Umbilical cord (tissue), 2 donors: Measurements from ENCODE around the gene PER1. TPM values are rescaled to one million over a fixed set of nuclear protein-coding genes. Genes with fewer than 3 reads are reported as not detected.
A peak's percentile ranks its signal among the peaks of the same experiment; 100 is the strongest.
"Not testable (repeated sequence)": the region's sequence is repeated elsewhere in the genome, so short reads cannot be mapped to it uniquely, and the experiment has no call there.

Experiments used
- DNase-seq: peaks from one replicate; pipeline ENCODE4 v3.0.0-alpha.2; 2015; ENCODE audit warnings: low spot score
- total RNA-seq: library from RNA; depleted of rRNA; stranded (reverse); fragments of >200 nt; gene quantifications from one replicate; pipeline ENCODE4 v1.2.3, GENCODE V29; 2014; ENCODE audit warnings: low replicate concordance; ENCODE audit not compliant: insufficient read depth

PER1 gene
- 26.7 TPM for total RNA-seq

GRCh38 chr17:8152112-8152775, at the start of gene PER1:
Gene PER1, minus strand, starts transcription at chr17:8152404. Its CDS starts 1,698 bp downstream, at chr17:8150706.
- DNase-seq, result peak; percentile 96

DNA sequence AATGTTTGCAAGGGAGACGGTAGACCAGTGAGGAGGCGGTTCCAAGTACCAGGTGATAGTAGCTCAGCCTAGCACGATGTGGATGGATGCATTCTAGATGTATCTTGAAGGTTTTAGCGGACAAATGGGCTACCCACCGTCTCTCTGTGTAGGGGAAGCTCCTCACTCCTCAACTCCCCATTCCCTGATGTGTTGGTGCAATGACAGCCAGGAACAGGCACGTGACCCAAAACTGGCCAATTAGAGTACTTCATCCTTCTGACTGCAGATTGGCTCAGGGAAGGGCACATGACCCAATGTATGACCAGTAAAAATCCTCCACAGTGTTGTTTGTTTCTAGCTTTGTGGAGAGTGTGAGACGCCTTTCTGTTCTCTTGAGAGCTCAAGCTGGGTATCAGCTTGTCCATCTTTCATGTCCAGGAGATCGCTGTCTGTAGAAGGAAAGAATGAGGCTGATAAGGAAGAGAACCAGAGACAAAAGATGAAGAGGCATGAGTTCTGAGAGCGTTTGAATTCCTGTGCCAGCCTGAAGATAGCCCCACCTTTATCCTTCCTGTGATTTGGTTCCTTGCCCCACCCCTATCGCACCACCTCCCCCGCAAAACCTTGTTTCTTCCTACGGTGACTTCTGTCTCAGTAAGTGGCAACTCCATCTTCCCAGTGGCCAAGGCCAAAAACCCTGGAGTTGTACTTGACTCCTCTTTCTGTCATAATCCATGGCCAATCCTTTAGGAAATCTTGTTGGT, 40.0 kb upstream of the PER1 start:
- peak; percentile 96 for DNase-seq

GRCh38 chr17:8190506-8190905, 38.3 kb upstream of the PER1 start:
- no peak for DNase-seq

DNA sequence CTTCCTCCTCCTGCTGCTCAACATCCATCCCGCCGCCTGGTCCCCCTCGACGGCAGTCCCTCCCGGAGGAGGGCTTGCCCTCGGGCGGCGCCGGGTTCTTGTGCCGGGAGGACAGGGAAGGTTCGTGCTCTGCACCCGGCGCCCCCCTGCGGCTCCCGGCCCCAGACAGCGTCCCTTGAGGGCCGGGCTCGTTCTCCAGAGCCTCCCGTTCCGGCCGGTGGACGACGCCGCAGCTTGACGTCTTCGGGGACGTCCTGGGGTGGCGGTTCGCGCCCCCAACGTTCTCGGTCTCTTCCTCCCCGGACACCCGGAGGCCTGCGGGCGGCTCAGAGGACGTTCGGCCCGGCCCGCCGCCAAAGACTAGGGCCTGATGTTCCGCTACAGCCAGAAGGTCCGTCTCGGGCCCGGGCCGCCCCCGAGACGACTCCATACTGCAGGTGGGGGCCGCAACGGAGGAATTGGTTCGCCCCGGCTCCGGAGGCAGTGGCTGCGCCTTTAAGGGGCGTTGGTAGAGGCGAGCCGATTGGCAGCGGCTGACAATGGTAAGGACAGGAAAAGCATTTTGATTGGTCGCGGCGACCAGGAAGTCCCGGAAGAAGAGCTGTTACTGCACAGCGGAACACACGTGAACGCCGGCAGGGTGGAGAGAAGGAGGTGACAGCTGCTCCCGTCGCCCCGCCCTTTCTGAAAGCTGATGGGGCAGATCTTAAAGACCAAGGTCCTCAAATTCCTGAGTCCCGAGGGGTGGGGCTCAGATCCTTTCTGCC, 37.7 kb upstream of the PER1 start, which contains the start of gene BORCS6:
BORCS6 (minus strand) TSS at position 470 of the 767 bp plus-strand sequence; CDS start at position 430, 40 bp downstream.
- peak; percentile 99 for DNase-seq

- no peak for DNase-seq
Observed at GRCh38 chr17:8189041-8189710, 37.0 kb upstream of the PER1 start.

GRCh38 chr17:8188263-8188839, 36.1 kb upstream of the PER1 start:
- DNase-seq, result no peak

DNA sequence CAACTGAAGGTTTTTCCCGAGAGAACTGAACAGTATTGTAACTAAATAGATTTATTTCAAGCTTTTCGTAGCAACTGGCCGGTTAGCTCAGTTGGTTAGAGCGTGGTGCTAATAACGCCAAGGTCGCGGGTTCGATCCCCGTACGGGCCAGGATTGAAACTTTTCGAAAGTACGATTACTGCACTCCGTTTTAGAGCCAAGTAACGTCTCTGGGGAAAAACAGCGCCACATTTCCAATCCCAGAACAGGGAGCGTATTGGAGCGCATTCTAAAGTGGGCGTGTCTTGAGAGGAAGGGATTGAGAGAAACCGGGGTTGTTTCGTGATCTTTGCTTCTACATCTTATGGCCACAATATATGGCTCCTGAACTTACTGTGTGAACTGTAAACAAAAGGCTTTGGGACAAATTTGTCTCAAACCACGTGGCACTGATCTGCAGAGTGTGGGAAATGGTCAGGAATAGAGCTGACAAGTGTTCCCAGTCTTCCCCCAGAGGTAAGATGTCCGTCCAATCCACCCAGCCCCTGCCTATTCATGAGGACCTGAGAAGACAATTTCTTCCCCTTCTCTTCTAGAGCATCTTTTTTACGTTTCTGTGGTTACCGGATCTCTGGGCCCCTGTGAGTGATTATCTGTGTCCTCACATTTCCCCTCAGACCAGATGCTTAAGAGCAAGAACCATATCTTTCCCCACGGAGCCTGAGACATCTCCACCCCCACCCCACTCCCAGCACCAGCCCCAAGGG, 35.5 kb upstream of the PER1 start:
- DNase-seq, result peak; percentile 99

DNA sequence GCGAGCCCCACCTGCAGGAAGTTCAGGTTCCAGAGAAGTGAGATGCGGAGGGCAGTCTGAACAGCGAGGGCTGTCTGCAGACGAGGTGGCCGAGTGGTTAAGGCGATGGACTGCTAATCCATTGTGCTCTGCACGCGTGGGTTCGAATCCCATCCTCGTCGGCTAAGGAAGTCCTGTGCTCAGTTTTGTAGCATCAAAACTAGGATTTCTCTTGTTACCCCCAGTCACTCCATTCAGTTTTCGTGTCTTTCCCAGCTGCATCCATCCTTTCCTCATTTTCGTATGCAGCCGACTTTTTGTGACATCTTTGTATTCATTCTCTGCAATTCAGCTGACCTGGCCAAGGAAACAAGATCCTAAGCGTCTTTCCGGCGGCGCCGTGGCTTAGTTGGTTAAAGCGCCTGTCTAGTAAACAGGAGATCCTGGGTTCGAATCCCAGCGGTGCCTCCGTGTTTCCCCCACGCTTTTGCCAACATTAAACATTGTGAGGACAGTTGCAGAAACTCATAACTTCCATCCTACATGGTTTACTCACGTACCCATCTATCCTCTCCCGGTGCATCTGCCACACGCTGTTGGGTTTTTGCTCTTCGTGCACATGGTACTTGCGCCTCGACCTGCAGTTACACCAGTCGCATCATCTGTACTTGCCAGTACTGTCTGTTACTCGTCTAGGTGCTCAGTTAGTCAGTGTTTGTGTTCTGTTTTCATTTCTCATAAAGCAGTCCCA, 34.7 kb upstream of the PER1 start:
- peak; percentile 98 for DNase-seq

DNA sequence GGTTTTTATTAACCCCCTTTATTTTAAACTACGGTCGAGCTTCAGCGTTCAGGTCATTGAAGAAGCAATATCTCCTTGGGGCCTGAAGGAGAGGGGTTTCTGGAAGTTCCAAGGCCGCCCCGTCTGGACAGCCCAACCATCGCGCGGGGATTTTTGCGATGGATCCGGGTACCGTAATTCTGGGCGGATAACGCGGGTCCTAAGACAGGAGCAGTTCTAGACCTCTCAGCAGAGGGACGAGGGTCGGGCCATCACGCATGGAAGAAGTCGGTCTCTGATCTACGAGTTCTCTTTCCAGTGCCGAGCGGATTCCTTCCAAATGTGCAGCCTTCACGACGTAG, 34.2 kb upstream of the PER1 start:
- DNase-seq, result no peak

DNA sequence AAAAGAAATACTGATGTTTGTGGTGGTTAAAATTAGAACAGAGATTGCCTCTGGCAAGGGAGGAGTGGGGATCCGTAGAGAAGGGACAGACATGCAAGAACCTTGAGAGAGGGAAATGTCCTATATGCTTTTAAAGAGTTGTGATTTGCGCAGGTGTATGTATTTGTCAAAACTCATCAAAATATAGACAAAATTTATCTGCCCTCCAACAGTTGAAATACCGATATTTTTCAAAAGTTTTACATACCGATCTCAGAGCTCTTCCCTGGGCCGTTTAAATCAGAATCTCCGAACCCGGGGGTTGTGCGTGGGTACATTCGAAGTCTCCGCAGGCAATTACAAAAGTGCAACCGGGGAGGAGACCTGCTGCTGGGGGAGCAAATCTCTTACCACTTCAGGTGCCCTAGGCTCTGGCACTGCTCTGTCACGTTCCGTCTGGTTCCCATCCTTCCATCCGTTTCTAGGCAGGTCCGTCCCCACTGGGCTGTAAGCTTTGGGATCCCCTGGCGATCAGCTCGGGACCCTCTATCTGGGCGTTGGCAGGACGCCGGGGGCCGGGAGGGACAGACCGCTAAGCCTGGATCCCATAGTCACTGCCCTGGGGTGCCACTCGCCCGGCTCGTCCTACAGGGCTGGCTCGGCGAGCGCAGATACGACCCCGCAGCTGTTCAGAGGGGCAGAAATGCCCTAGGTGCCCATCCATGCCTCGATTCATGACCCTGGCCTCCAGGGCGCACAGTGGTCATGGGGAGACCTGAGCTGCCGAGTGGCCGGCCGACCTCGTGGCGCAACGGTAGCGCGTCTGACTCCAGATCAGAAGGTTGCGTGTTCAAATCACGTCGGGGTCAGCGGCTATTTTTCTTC, 33.6 kb upstream of the PER1 start:
- DNase-seq, result peak; percentile 86

- no peak for DNase-seq
Observed at GRCh38 chr17:8176998-8177731, 25.0 kb upstream of the PER1 start.

DNA sequence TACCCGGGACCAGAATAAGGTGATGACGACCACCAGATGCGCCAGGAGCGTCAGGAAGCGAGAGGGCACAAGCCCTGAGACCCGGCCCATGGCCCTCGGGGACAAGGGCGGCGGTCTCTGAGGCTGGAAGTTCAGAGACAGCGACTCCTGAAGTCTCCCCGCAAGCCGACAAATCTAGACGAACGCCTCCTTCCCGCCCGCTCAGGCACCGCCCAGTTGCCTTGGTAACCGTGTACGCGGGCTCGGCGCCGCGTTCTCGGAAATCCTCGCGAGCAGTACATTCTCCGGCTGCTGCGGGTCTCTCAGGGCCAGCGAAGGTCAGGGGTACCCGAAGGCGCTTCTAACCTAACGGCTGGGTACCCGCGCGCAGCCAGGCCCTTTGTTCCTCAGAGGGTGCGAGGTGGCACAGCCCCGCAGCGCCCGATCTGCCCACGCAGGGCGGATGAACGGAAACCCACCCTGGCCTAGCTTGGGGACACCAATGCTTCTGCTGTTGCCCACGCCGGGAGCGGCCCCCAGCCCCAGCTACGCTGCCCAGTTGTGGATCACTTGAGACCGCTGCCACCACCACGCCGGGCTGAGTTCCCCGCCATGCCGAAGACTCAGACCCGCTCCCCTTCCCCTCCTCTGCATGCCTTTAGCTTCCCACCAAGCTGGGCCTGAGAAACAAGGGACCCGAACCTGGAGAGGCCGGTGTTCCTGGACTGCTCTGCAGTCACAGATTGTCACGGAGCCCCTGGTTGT, 24.2 kb upstream of the PER1 start, which contains the start of gene TMEM107:
TMEM107 (minus strand) TSS at position 184 of the 744 bp plus-strand sequence; CDS start at position 90, 94 bp downstream.
- peak; percentile 94 for DNase-seq

GRCh38 chr17:8175795-8176196, 23.6 kb upstream of the PER1 start:
- no peak for DNase-seq

- no peak for DNase-seq
Observed at GRCh38 chr17:8173871-8174322, 21.7 kb upstream of the PER1 start.

GRCh38 chr17:8173056-8173870, 21.1 kb upstream of the PER1 start:
- peak; percentile 97 for DNase-seq

GRCh38 chr17:8170186-8170585, 18.0 kb upstream of the PER1 start:
- DNase-seq, result not testable (repeated sequence)
